CD4-positive, alpha-beta T cell (primary cell): ENCODE results near the gene ARMC3. TPM values are rescaled to one million over a fixed set of nuclear protein-coding genes. Genes with fewer than 3 reads are reported as not detected.

ENCODE experiments used
- ATAC-seq: fragments of 200-7000 bp; cut with Tn5 transposase; one replicate; pipeline ENCODE4 v1.10.0; 2022; ENCODE audit warnings: mild to moderate bottlenecking; ENCODE audit not compliant: poor library complexity
- CTCF ChIA-PET: fragments of 350-600 bp; sonication (Branson Sonifier 250); formaldehyde crosslinking; loops from one replicate; lab custom pipeline; 2021; ENCODE audit warnings: antibody characterized with exemption, inconsistent platforms; lab: Charles Lee
- POLR2A ChIA-PET: fragments of 350-600 bp; sonication (Branson Sonifier 250); formaldehyde crosslinking; loops from one replicate; lab custom pipeline; 2021; ENCODE audit warnings: antibody characterized with exemption, inconsistent platforms; lab: Charles Lee
- DNase-seq, 14 experiments: peaks; one replicate each; pipeline ENCODE4 v3.0.0-alpha.2; 2013 to 2020; ENCODE audit warnings: mixed read lengths in 2 of 14
- H3K27ac ChIP-seq, 2 donors: one replicate each; pipeline versions ENCODE4 v1.5.1 to v1.7.0; 2013; ENCODE audit warnings: low read length in 2 of 2, low read depth in 1 of 2, mild to moderate bottlenecking in 1 of 2
- H3K27me3 ChIP-seq, 2 experiments: 1 replicate in 1 of 2; 2 replicates in 1 of 2; pipeline versions ENCODE4 v1.6.1 to v1.7.0; 2013; ENCODE audit warnings: low read length in 2 of 2, control low read depth in 1 of 2, mild to moderate bottlenecking in 1 of 2, moderate library complexity in 1 of 2; ENCODE audit not compliant: insufficient read depth in 2 of 2, control insufficient read depth in 1 of 2
- H3K36me3 ChIP-seq: one replicate; pipeline ENCODE4 v1.6.1; 2013; ENCODE audit warnings: low read length, control low read depth; ENCODE audit not compliant: insufficient read depth
- H3K4me1 ChIP-seq: one replicate; pipeline ENCODE4 v1.6.1; 2013; ENCODE audit warnings: low read length, control low read depth; ENCODE audit not compliant: insufficient read depth
- H3K4me3 ChIP-seq: one replicate; pipeline ENCODE4 v1.5.1; 2013; ENCODE audit warnings: mild to moderate bottlenecking, low read length, moderate library complexity
- H3K9me3 ChIP-seq, 2 experiments: 1 replicate in 1 of 2; 2 replicates in 1 of 2; pipeline versions ENCODE4 v1.6.1 to v1.7.0; 2013; ENCODE audit warnings: low read length in 2 of 2, mild to moderate bottlenecking in 2 of 2, control low read depth in 1 of 2, moderate library complexity in 1 of 2; ENCODE audit not compliant: control insufficient read depth in 1 of 2, insufficient read depth in 1 of 2
- H3K27ac Mint-ChIP-seq: one replicate; pipeline ENCODE4 v1.8.0; 2020; ENCODE audit warnings: mixed read lengths
- H3K27me3 Mint-ChIP-seq: one replicate; pipeline ENCODE4 v1.8.0; 2021; ENCODE audit warnings: mixed read lengths
- H3K36me3 Mint-ChIP-seq: one replicate; pipeline ENCODE4 v1.8.0; 2021; ENCODE audit warnings: low read depth, mixed read lengths
- H3K4me1 Mint-ChIP-seq: one replicate; pipeline ENCODE4 v1.8.0; 2021; ENCODE audit warnings: low read depth, mixed read lengths
- H3K4me3 Mint-ChIP-seq: one replicate; pipeline ENCODE4 v1.8.0; 2020; ENCODE audit warnings: mild to moderate bottlenecking, mixed read lengths
- H3K9me3 Mint-ChIP-seq: one replicate; pipeline ENCODE4 v1.8.0; 2020; ENCODE audit warnings: mixed read lengths
- intact Hi-C, 2 experiments: fragments of 100-400 bp; cut with DNase I in 1 of 2; cut with micrococcal nuclease in 1 of 2; formaldehyde crosslinking; loops; one replicate each; pipeline versions ENCODE4 v1.15.1 to v1.9.0; 2023 to 2025; cut with DNase I, micrococcal nuclease
- total RNA-seq, 174 experiments: library from RNA in 2 of 174; stranded (reverse) in 2 of 174; gene quantifications; one replicate each; pipeline ENCODE4 v1.2.3 and lab custom pipeline; 2021 to 2026
- TF ChIP-seq, protein P1 (sequence below): fragments of 200-600 bp; IDR thresholded peaks from one replicate; pipeline ENCODE4 v1.8.0; 2022; ENCODE audit warnings: antibody characterized with exemption, mild to moderate bottlenecking

The ARMC3 gene
- total RNA-seq, 2 experiments from 2014 or later: not detected

- ATAC-seq (no peak), DNase-seq (no peak)
- ChIA-PET CTCF (no interaction called here), POLR2A (no interaction called here)
- peaks cover 9 to 12% of the 10 kb centered on the region in 2 experiments for H3K27me3 ChIP-seq
- no peak overlapping the region for H3K4me3 ChIP-seq
- no peaks in the 10 kb centered on the region for H3K4me1 ChIP-seq
- H3K36me3 ChIP-seq: no peaks in the 10 kb centered on the region
- intact Hi-C loops: no loop called here
- peaks cover 33% of the 10 kb centered on the region for H3K27me3 Mint-ChIP-seq
- H3K4me1 Mint-ChIP-seq: no peaks in the 10 kb centered on the region
- no peak overlapping the region for H3K27ac Mint-ChIP-seq
- H3K27ac ChIP-seq: no peak overlapping the region
- H3K9me3 Mint-ChIP-seq: peaks cover 15% of the 10 kb centered on the region
- TF ChIP-seq, protein P1, sequence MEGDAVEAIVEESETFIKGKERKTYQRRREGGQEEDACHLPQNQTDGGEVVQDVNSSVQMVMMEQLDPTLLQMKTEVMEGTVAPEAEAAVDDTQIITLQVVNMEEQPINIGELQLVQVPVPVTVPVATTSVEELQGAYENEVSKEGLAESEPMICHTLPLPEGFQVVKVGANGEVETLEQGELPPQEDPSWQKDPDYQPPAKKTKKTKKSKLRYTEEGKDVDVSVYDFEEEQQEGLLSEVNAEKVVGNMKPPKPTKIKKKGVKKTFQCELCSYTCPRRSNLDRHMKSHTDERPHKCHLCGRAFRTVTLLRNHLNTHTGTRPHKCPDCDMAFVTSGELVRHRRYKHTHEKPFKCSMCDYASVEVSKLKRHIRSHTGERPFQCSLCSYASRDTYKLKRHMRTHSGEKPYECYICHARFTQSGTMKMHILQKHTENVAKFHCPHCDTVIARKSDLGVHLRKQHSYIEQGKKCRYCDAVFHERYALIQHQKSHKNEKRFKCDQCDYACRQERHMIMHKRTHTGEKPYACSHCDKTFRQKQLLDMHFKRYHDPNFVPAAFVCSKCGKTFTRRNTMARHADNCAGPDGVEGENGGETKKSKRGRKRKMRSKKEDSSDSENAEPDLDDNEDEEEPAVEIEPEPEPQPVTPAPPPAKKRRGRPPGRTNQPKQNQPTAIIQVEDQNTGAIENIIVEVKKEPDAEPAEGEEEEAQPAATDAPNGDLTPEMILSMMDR: no peak
- H3K4me3 Mint-ChIP-seq: no peak overlapping the region
- peaks cover 4 to 20% of the 10 kb centered on the region in 2 experiments for H3K9me3 ChIP-seq
- no peaks in the 10 kb centered on the region for H3K36me3 Mint-ChIP-seq
These were observed 91.8 kb downstream of the ARMC3 start for GRCh38 chr10:23019633-23020032.

DNA sequence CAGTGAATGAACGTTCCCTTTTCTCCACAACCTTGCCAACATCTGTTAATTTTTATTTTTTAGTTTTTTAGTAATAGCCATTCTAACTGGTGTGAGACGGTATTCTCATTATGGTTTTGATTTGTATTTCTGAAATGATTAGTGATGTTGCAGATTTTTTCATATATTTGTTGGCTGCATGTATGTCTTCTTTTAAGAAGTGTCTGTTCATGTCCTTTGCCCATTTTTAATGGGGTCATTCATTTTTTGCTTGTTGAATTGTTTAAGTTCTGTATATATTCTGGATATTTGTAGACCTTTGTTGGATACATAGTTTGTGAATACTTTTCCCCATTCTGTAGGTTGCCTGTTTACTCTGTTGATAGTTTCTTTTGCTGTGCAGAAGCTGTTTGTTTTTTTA lies 93.6 kb downstream of the ARMC3 start:
- POLR2A ChIA-PET: no interaction called here
- intact Hi-C loops: no loop called here

DNA sequence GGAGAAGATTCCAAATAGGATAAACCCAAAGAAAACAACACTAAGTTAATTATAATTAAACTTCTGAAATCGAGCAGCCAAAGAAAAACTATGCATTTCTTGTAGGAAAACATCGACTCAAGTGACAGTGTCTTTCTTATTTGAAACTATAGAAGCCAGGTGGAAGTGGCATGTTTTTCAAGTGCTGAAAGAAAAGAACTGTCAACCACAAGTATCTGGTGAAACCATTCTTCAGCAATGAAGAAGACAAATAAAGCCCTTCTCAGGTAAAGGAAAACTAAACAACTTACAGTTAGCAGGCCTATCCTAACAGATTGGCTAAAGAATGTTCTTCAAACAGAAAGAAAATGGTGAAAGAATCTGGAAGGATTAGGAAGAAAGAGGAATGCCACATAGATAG lies 96.1 kb downstream of the ARMC3 start:
- Mint-ChIP-seq H3K4me3 (no peak overlapping the region), H3K36me3 (no peaks in the 10 kb centered on the region), H3K27ac (no peak overlapping the region), H3K4me1 (no peaks in the 10 kb centered on the region), H3K27me3 (peaks cover 54% of the 10 kb centered on the region), H3K9me3 (peaks cover 18% of the 10 kb centered on the region)
- no peak for ATAC-seq
- no peak for DNase-seq
- ChIA-PET CTCF (no interaction called here), POLR2A (no interaction called here)
- Histone ChIP-seq H3K9me3 (peaks cover 7 to 20% of the 10 kb centered on the region in 2 experiments), H3K27me3 (peaks cover 12 to 24% of the 10 kb centered on the region in 2 experiments), H3K4me1 (no peaks in the 10 kb centered on the region), H3K36me3 (no peaks in the 10 kb centered on the region), H3K4me3 (no peak overlapping the region), H3K27ac (no peak overlapping the region)
- TF ChIP-seq, protein P1: no peak
- intact Hi-C loops: no loop called here

More for the DNA sequence above, 93.6 kb downstream of the ARMC3 start:
- H3K4me3 Mint-ChIP-seq: no peak overlapping the region
- H3K27me3 Mint-ChIP-seq: peaks cover 42% of the 10 kb centered on the region
- H3K9me3 ChIP-seq: peaks cover 4 to 20% of the 10 kb centered on the region in 2 experiments
- TF ChIP-seq, protein P1: no peak
- H3K4me1 Mint-ChIP-seq: no peaks in the 10 kb centered on the region
- no peaks in the 10 kb centered on the region for H3K4me1 ChIP-seq
- DNase-seq (no peak), ATAC-seq (no peak)
- no peak overlapping the region for H3K4me3 ChIP-seq
- H3K27ac ChIP-seq: no peak overlapping the region
- H3K27me3 ChIP-seq: peaks cover 9 to 17% of the 10 kb centered on the region in 2 experiments
- no peaks in the 10 kb centered on the region for H3K36me3 Mint-ChIP-seq
- H3K9me3 Mint-ChIP-seq: peaks cover 16% of the 10 kb centered on the region
- CTCF ChIA-PET: no interaction called here
- H3K27ac Mint-ChIP-seq: no peak overlapping the region
- H3K36me3 ChIP-seq: no peaks in the 10 kb centered on the region
